ENCODE results near the gene FNIP1.

GRCh38 chr5:131757830-131758519, 38.8 kb downstream of the FNIP1 start:
- TF ChIP-seq CTCF (IDR thresholded peaks at IDR 0.05; ENCODE audit: insufficient read depth, low read depth, low read length) (no peak), EZH2 (IDR thresholded peaks at IDR 0.05; ENCODE audit: insufficient read depth, low read length) (no peak)

Data from astrocyte (in vitro differentiated cells and primary cell).